ENCODE results near the gene RGS4.

The RGS4 gene

GRCh38 chr1:163106364-163106987 lies 37.3 kb downstream of the RGS4 start:
- no peak for DNase-seq

- DNase-seq = no peak
Measured at GRCh38 chr1:163107655-163108054, 38.5 kb downstream of the RGS4 start.

GRCh38 chr1:163115887-163116286 lies 46.7 kb downstream of the RGS4 start:
- DNase-seq = no peak

- DNase-seq = no peak
Measured at GRCh38 chr1:163119707-163120106, 50.5 kb downstream of the RGS4 start.

GRCh38 chr1:163120372-163120771 lies 51.2 kb downstream of the RGS4 start:
- DNase-seq = no peak

- DNase-seq = no peak
Measured at GRCh38 chr1:163124812-163125211, 55.7 kb downstream of the RGS4 start.

Measured in NCI-H146 (cell line).